ENCODE measurements around the gene ZCCHC3.

DNA sequence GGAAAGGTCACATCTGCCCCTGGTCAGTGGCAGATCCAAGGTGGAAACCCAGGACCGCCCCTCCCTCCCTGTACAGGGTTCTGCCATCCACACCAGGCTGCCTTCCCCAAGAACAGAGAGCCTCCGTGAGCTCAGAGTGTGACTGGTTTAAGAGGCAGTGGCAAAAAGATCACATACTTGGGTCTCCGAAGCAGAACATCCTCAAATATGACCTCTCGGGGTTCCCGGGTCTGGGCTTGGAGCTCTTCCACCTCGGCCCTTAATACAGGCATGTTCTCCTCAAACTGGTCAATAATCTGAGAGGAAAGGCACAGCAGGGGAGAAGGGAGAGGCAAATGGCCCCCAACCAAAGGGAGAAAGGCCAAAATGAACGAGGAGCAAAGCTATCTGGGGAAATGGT, 21.6 kb upstream of the ZCCHC3 start:
- TF ChIP-seq CTCF (IDR thresholded peaks at IDR 0.05) (no peak), EP300 (IDR thresholded peaks at IDR 0.05) (no peak), POLR2A (IDR thresholded peaks at IDR 0.05; ENCODE audit: low read depth) (no peak)

Measured in esophagus muscularis mucosa (tissue), 4 donors.